HG03196 (cell line): Measurements from ENCODE around the gene CCDC13.
A peak's percentile ranks its signal among the peaks of the same experiment; 100 is the strongest.

Source experiments
- ATAC-seq: cut with Tn5 transposase; IDR thresholded peaks from one replicate; pipeline ENCODE4 v1.9.1; 2021; ENCODE audit not compliant: unreplicated experiment

The CCDC13 gene

GRCh38 chr3:42799376-42799775 lies 26.3 kb upstream of the CCDC13 start:
- no peak for ATAC-seq

- ATAC-seq, result no peak
Measured at GRCh38 chr3:42796332-42796885, 23.4 kb upstream of the CCDC13 start.

GRCh38 chr3:42795621-42796181 lies 22.6 kb upstream of the CCDC13 start:
- ATAC-seq, result no peak

- ATAC-seq, result no peak
Measured at GRCh38 chr3:42790714-42791229, 17.7 kb upstream of the CCDC13 start.

DNA sequence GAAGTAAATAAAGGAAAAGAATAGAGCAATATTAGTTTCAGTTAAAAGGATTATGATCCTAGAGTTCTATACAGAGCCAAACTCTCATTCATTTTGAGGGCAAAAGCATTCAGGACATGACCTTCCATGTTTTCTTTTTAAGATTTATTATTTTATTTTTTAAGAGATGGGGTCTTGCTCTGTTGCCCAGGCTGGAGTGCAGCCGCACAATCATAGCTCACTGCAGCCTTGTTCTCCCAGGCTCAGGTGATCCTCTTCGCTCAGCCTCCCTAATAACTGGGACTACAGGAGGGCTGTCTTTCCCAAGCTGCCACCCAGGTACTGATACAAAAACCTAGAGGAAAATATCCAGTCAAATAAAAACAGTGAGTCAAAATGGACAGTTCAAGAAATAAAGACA lies 13.6 kb upstream of the CCDC13 start:
- no peak for ATAC-seq

- ATAC-seq, result no peak
Measured at GRCh38 chr3:42786212-42786611, 13.2 kb upstream of the CCDC13 start.

GRCh38 chr3:42780892-42781700 lies 8.0 kb upstream of the CCDC13 start:
- ATAC-seq, result peak; percentile 69

- ATAC-seq, result no peak
Measured at GRCh38 chr3:42780398-42780797, 7.3 kb upstream of the CCDC13 start.

DNA sequence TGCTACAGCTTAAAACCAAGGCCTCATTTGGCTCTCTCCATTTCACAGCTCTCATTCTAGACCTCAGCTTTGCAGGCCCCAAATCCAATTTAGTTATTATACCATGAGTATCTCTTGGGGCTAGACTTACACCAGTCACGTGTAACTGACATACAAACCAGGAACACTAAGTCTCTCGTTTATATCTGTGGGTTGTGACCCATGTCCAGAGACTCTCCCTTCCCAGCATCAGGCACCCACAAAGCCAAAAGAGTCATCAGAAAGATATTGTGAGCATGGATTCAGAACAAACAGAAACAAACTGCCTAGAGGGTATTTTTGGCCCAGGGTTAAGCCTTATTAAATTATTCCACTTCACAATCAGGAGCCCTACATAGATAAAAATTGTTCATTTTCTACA lies 5.6 kb upstream of the CCDC13 start:
- no peak for ATAC-seq

GRCh38 chr3:42773409-42773751 lies 327 bp upstream of the CCDC13 start:
- ATAC-seq, result peak; percentile 4

- ATAC-seq, result no peak
Measured at GRCh38 chr3:42771271-42771670, 1.8 kb downstream of the CCDC13 start.

GRCh38 chr3:42769477-42770131 lies 3.4 kb downstream of the CCDC13 start:
- no peak for ATAC-seq

- ATAC-seq, result no peak
Measured at GRCh38 chr3:42764561-42765295, 8.3 kb downstream of the CCDC13 start.

GRCh38 chr3:42764115-42764514 lies 8.9 kb downstream of the CCDC13 start:
- no peak for ATAC-seq

DNA sequence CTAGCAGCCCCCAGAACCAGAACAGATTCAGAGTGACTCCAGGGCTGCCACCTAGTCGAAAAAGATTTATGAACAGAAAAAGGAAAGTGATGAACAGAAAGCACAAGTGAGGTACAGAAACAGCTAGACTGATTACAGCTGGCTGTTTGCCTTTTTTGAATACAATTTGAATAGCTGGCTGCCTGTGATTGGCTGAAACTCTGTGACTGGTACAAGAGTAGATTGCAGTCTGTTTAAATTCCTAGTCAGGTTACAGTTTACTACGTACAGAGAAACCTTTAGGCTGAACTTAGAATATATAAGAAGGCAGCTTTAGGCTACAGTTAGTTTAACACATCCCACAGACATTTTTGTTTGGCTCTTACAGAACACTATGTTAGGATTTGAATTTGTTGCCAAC lies 10.0 kb downstream of the CCDC13 start:
- no peak for ATAC-seq

- no peak for ATAC-seq
Measured at GRCh38 chr3:42762046-42762724, 10.9 kb downstream of the CCDC13 start.

DNA sequence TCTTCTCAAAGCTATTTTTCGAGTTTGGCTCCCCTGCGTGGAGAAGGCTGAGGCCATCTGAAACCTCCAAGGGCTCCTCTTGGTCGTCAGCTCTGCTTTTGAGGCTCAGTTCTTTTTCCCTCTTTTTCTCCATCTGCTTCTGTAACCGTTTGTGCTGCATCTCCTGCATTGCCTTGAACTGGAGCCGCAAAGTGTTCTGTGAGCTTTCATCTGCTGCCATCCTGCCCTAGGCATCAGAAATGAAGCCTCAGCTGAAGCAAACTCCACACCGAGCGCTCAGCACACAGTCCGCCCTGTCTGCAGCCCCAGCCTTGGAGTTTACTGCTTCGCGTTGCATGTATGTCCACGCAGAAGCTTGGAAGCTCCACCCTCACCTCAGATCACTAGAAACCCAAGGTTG lies 14.9 kb downstream of the CCDC13 start:
- ATAC-seq, result no peak

DNA sequence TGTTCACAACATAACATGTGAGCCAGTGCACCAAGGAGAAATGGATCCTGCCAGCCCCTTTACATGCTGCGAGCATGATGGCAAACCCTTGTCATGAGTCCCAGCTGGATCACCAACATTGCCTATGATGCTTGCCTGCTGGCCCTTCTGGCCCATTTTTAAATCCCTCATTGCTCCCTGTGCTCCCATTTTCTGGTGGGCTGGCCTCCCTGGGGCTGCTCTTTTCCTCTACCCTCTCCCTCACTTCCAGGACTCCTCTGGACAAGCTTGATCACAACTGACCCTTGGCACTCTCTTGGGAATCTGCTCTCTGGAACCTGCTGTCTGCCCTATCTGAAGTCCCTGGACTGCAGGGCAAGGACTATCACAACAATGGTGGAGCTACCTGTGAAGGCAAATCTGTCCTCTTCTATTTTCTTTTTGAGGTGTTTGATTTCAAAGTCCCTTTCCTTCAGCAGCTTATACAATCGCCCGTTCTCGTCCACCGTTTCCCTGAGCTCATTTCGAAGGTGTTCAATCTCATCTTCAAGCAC lies 16.3 kb downstream of the CCDC13 start:
- ATAC-seq, result no peak

GRCh38 chr3:42755681-42756578 lies 17.1 kb downstream of the CCDC13 start:
- ATAC-seq, result no peak
